Trophoblast cell (in vitro differentiated cells and primary cell): ENCODE measurements around the gene CLEC3B.

Experiments
- DNase-seq, 2 donors: peaks; one replicate each; pipeline ENCODE4 v3.0.0-alpha.2; 2016
- H2AFZ ChIP-seq: 2 replicates; pipeline ENCODE4 v1.6.1; 2013; ENCODE audit warnings: low read length, moderate library complexity, mild to moderate bottlenecking; ENCODE audit not compliant: insufficient read depth, poor library complexity
- H2AK5ac ChIP-seq: 2 replicates; pipeline ENCODE4 v1.6.1; 2013; ENCODE audit warnings: mild to moderate bottlenecking, low read length
- H2BK120ac ChIP-seq: 2 replicates; pipeline ENCODE4 v1.6.1; 2013; ENCODE audit warnings: low read length, mild to moderate bottlenecking, moderate library complexity; ENCODE audit not compliant: insufficient read depth, poor library complexity
- H2BK12ac ChIP-seq: 2 replicates; pipeline ENCODE4 v1.6.1; 2013; ENCODE audit warnings: mild to moderate bottlenecking, low read length, moderate library complexity
- H2BK5ac ChIP-seq: 2 replicates; pipeline ENCODE4 v1.6.1; 2013; ENCODE audit warnings: low read length, low read depth, moderate library complexity, mild to moderate bottlenecking; ENCODE audit not compliant: poor library complexity
- H3K14ac ChIP-seq: 2 replicates; pipeline ENCODE4 v1.6.1; 2013; ENCODE audit warnings: mild to moderate bottlenecking, low read length
- H3K18ac ChIP-seq: 2 replicates; pipeline ENCODE4 v1.6.1; 2013; ENCODE audit warnings: mild to moderate bottlenecking, low read length
- H3K23ac ChIP-seq: 2 replicates; pipeline ENCODE4 v1.6.1; 2013; ENCODE audit warnings: low read length
- H3K27ac ChIP-seq: 2 replicates; pipeline ENCODE4 v1.5.1; 2013; ENCODE audit warnings: low read depth, mild to moderate bottlenecking, inconsistent platforms, low read length, moderate library complexity
- H3K27me3 ChIP-seq: 2 replicates; pipeline ENCODE4 v1.6.1; 2013; ENCODE audit warnings: inconsistent platforms, mild to moderate bottlenecking, low read length, moderate library complexity; ENCODE audit not compliant: insufficient read depth
- H3K36me3 ChIP-seq, 2 experiments: 1 replicate in 1 of 2; 2 replicates in 1 of 2; pipeline ENCODE4 v1.6.1; 2013; ENCODE audit warnings: low read length in 2 of 2, mild to moderate bottlenecking in 2 of 2, moderate library complexity in 1 of 2; ENCODE audit not compliant: insufficient read depth in 2 of 2, control insufficient read depth in 1 of 2
- H3K4ac ChIP-seq: 2 replicates; pipeline ENCODE4 v1.6.1; 2013; ENCODE audit warnings: low read depth, mild to moderate bottlenecking, low read length, moderate library complexity
- H3K4me1 ChIP-seq, 2 experiments: 1 replicate in 1 of 2; 2 replicates in 1 of 2; pipeline ENCODE4 v1.6.1; 2013; ENCODE audit warnings: low read length in 2 of 2, mild to moderate bottlenecking in 2 of 2, moderate library complexity in 1 of 2; ENCODE audit not compliant: insufficient read depth in 2 of 2, control insufficient read depth in 1 of 2
- H3K4me2 ChIP-seq: 2 replicates; pipeline ENCODE4 v1.6.1; 2013; ENCODE audit warnings: inconsistent platforms, mild to moderate bottlenecking, low read length, moderate library complexity
- H3K4me3 ChIP-seq: 2 replicates; pipeline ENCODE4 v1.5.1; 2013; ENCODE audit warnings: mild to moderate bottlenecking, low read depth, low read length, inconsistent platforms
- H3K79me1 ChIP-seq: one replicate; pipeline ENCODE4 v1.6.1; 2013; ENCODE audit warnings: low read length
- H3K79me2 ChIP-seq: 2 replicates; pipeline ENCODE4 v1.6.1; 2013; ENCODE audit warnings: low read length, mild to moderate bottlenecking; ENCODE audit not compliant: control insufficient read depth, insufficient read depth, poor library complexity
- H3K9ac ChIP-seq: 2 replicates; pipeline ENCODE4 v1.6.1; 2013; ENCODE audit warnings: mild to moderate bottlenecking, low read length
- H3K9me3 ChIP-seq: 2 replicates; pipeline ENCODE4 v1.6.1; 2013; ENCODE audit warnings: low read depth, mild to moderate bottlenecking, control low read depth, inconsistent platforms, low read length; ENCODE audit not compliant: insufficient read depth
- H4K12ac ChIP-seq: 2 replicates; pipeline ENCODE4 v1.6.1; 2013; ENCODE audit warnings: low read depth, mild to moderate bottlenecking, low read length, moderate library complexity
- H4K8ac ChIP-seq: 2 replicates; pipeline ENCODE4 v1.6.1; 2013; ENCODE audit warnings: low read depth, mild to moderate bottlenecking, low read length, moderate library complexity
- H4K91ac ChIP-seq: one replicate; pipeline ENCODE4 v1.6.1; 2013; ENCODE audit warnings: low read depth, mild to moderate bottlenecking, low read length, moderate library complexity
- WGBS: extraction: QIAGEN DNeasy Blood & Tissue Kit; methylation state at CpG from one replicate; pipeline ENCODE4 v1.1.7; 2013; ENCODE audit warnings: missing lambda C conversion rate; ENCODE audit not compliant: insufficient read length, insufficient coverage; ENCODE audit errors: extremely low coverage; 5-methylcytosine and 5-hydroxymethylcytosine counted together

CLEC3B gene

DNA sequence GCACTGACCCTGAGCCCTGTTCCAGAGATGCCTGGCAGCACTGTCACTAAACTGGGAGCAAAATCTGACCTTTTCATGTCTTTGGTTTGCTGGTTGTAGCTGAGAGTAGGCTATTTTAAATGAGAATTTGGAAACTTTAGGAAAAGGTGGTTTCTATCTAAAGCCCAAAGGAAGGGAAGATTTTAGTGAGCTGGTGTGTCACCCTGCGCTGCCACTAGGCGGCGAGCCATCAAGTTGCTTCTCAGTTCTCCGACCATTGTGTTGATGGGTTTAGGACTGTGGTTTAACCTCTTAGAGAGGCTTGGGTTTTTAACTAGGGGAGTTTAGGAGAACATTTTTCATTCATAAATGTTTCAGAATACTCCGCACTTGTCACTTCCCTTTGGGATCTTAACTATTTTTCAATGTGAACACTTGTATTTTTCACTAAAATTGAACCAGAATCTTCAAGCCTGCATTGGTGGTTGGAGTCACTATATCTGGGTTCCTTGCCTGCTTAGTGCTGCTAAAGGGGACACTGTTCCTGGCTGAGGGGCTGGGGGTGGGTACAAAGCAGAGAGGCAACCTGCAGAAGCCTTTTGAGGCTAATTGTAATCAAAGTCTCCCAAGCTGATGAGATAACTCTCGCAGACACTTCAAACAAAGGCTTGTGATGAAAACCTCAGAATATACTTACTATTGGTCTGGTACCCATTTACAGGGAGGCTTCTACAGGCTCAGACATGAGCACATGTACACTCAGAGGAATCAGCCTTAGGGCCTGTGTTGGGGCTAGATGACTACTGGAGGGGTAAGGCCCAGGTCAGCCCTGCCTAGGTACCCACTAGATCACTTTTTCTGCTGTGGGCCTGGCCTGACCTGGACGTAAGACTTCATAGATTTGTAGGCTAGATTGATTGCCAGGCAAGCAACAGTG lies 33.3 kb upstream of the CLEC3B start:
- no peak overlapping the region for H4K12ac ChIP-seq
- H3K27ac ChIP-seq, result no peak overlapping the region
- no peaks in the 10 kb centered on the region for H3K79me1 ChIP-seq
- H2AK5ac ChIP-seq, result no peak overlapping the region
- no peak overlapping the region for H2BK12ac ChIP-seq
- H4K91ac ChIP-seq, result no peak overlapping the region
- no peak overlapping the region for H3K23ac ChIP-seq
- H2AFZ ChIP-seq, result no peak overlapping the region
- no peak overlapping the region for H4K8ac ChIP-seq
- H3K4ac ChIP-seq, result no peak overlapping the region
- no CpG with 5 or more reads among the region's 7 CpGs for WGBS
- H3K27me3 ChIP-seq, result no peaks in the 10 kb centered on the region
- no peaks in the 10 kb centered on the region for H3K79me2 ChIP-seq
- H3K18ac ChIP-seq, result no peak overlapping the region
- H3K4me3 ChIP-seq, result no peak overlapping the region
- no peak overlapping the region for H2BK5ac ChIP-seq
- H3K4me1 ChIP-seq, result peaks cover 6 to 11% of the 10 kb centered on the region in 2 experiments
- H3K14ac ChIP-seq, result no peak overlapping the region
- H2BK120ac ChIP-seq, result no peak overlapping the region
- H3K4me2 ChIP-seq, result no peak overlapping the region
- H3K36me3 ChIP-seq, result peaks cover 11 to 26% of the 10 kb centered on the region in 2 experiments
- H3K9ac ChIP-seq, result no peak overlapping the region
- DNase-seq, result peak; percentile 56 to 70
- H3K9me3 ChIP-seq, result no peaks in the 10 kb centered on the region

DNA sequence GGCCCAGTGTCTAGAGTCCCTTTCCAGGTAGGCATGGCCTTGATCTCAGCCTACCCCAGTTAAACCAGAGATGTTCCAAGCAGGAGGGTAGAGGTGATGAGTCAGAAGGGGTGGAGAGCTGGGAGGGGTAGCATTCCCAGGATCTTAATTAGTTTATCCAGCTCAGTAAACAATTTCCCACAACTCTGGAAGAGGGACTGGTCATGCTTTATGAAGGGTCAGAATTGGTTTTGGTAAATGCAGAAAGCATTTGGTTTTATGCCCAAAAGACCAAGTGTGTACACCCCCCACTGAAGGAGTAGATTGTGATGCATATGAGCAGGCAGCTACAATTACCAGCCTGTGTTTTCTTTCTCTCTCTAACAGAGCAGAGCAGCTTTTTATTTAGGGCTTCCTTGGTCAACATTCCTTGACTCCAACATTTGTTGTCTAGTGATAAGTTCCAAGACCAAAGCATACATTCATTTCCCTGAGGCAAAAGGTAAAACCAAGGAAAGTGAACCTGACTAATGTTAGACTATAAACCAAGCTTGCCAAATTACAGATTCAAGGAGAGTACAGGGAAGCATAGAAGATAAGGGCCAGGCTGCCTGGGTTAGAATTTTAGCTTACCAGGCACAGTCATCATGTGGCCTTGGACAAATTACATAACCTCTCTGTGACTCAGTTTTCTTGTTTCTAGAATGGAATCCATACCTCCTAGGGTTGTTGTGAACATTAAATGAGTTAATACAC lies 32.5 kb upstream of the CLEC3B start:
- no peak overlapping the region for H2BK12ac ChIP-seq
- H3K27me3 ChIP-seq, result no peaks in the 10 kb centered on the region
- no peak overlapping the region for H3K4me3 ChIP-seq
- H3K27ac ChIP-seq, result no peak overlapping the region
- no peak overlapping the region for H3K9ac ChIP-seq
- no peak overlapping the region for H2AFZ ChIP-seq
- no peak overlapping the region for H2BK5ac ChIP-seq
- H2AK5ac ChIP-seq, result no peak overlapping the region
- no peak overlapping the region for H3K4me2 ChIP-seq
- no peak overlapping the region for H2BK120ac ChIP-seq
- no peak overlapping the region for H3K14ac ChIP-seq
- H3K4me1 ChIP-seq, result peaks cover 6 to 11% of the 10 kb centered on the region in 2 experiments
- no peak overlapping the region for H3K4ac ChIP-seq
- no peak overlapping the region for H4K91ac ChIP-seq
- peak in 1 of 2 donors; percentile 27 for DNase-seq
- no peak overlapping the region for H4K8ac ChIP-seq
- no peak overlapping the region for H3K18ac ChIP-seq
- H3K36me3 ChIP-seq, result peaks cover 14 to 29% of the 10 kb centered on the region in 2 experiments
- H4K12ac ChIP-seq, result no peak overlapping the region
- no peaks in the 10 kb centered on the region for H3K79me1 ChIP-seq
- no peaks in the 10 kb centered on the region for H3K79me2 ChIP-seq
- no peaks in the 10 kb centered on the region for H3K9me3 ChIP-seq
- no peak overlapping the region for H3K23ac ChIP-seq

GRCh38 chr3:44995142-44995770 lies 30.8 kb upstream of the CLEC3B start:
- no peak overlapping the region for H3K9ac ChIP-seq
- H3K4me2 ChIP-seq, result no peak overlapping the region
- no peak overlapping the region for H2BK120ac ChIP-seq
- H2BK12ac ChIP-seq, result no peak overlapping the region
- no peak overlapping the region for H3K4ac ChIP-seq
- no CpG with 5 or more reads among the region's 8 CpGs for WGBS
- peaks cover 6% of the 10 kb centered on the region in 2 experiments for H3K4me1 ChIP-seq
- no peaks in the 10 kb centered on the region for H3K79me1 ChIP-seq
- no peak overlapping the region for H4K91ac ChIP-seq
- H3K14ac ChIP-seq, result no peak overlapping the region
- DNase-seq, result no peak
- H3K27ac ChIP-seq, result no peak overlapping the region
- H4K12ac ChIP-seq, result no peak overlapping the region
- H4K8ac ChIP-seq, result no peak overlapping the region
- no peak overlapping the region for H2AFZ ChIP-seq
- H3K23ac ChIP-seq, result no peak overlapping the region
- no peaks in the 10 kb centered on the region for H3K79me2 ChIP-seq
- H2BK5ac ChIP-seq, result no peak overlapping the region
- peaks cover 14 to 27% of the 10 kb centered on the region in 2 experiments for H3K36me3 ChIP-seq
- no peaks in the 10 kb centered on the region for H3K27me3 ChIP-seq
- H3K9me3 ChIP-seq, result no peaks in the 10 kb centered on the region
- no peak overlapping the region for H3K18ac ChIP-seq
- no peak overlapping the region for H3K4me3 ChIP-seq
- no peak overlapping the region for H2AK5ac ChIP-seq

DNA sequence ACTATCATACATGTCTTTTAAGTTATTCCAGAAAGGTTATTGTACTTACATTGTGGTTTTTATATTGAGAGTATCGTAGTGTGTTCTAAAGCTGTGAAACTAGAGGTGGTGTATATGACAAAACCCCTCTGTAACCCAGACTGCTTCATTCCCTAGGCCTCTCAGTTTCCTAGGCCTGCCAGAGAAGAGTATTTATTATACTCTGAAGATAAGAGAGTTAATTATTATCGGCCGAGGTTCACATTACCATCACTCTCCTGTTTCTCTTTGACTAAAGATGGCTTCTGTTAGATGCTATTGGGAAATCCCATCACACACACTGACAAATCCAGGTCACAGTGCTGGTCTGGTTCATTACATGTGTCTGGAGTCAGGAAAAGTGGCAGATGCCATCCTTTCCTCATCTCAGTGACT lies 29.5 kb upstream of the CLEC3B start:
- Histone ChIP-seq H3K27me3 (no peaks in the 10 kb centered on the region), H2BK120ac (no peak overlapping the region), H3K79me2 (no peaks in the 10 kb centered on the region), H2AFZ (no peak overlapping the region), H2BK12ac (no peak overlapping the region), H3K27ac (no peak overlapping the region), H3K79me1 (no peaks in the 10 kb centered on the region), H2AK5ac (no peak overlapping the region), H3K14ac (no peak overlapping the region), H3K36me3 (peaks cover 15 to 27% of the 10 kb centered on the region in 2 experiments), H2BK5ac (no peak overlapping the region), H3K4me3 (no peak overlapping the region), H3K4me2 (no peak overlapping the region), H3K9me3 (no peaks in the 10 kb centered on the region), H4K8ac (no peak overlapping the region), H3K4ac (no peak overlapping the region), H4K12ac (no peak overlapping the region), H3K9ac (no peak overlapping the region), H4K91ac (no peak overlapping the region), H3K18ac (no peak overlapping the region), H3K23ac (no peak overlapping the region), H3K4me1 (peaks cover 6% of the 10 kb centered on the region in 2 experiments)
- WGBS, result no CpG with 5 or more reads among the region's 3 CpGs
- DNase-seq, result no peak
